ENCODE results near the gene GSTM4. TPM values are rescaled to one million over a fixed set of nuclear protein-coding genes. Genes with fewer than 3 reads are reported as not detected.

The GSTM4 gene
- total RNA-seq (2021), result 22.0 and 24.6 TPM in 2 replicates
- long read RNA-seq, transcript GSTM4-201 (8 exons, 1,321 nt), result minor isoform, 9 of 69 reads
- long read RNA-seq, transcript GSTM4-204 (8 exons, 1,412 nt), result major isoform, 52 of 69 reads
- long read RNA-seq, partial matches to known transcripts, result 1 of 69 reads
- long read RNA-seq, other reads (novel, unspliced or antisense), result 7 of 69 reads

- no peak within 1 kb of the TSS for H2BK120ac ChIP-seq (ENCODE audit: low read depth, low read length, poor library complexity, severe bottlenecking)
- H3K79me2 ChIP-seq (ENCODE audit: insufficient read depth, low read length), result no peaks in the 10 kb centered on the region
- H3K27me3 Mint-ChIP-seq (ENCODE audit: low read depth), result peaks cover 38% of the 10 kb centered on the region
- no peak within 1 kb of the TSS for H3T11ph ChIP-seq (ENCODE audit: low read length)
- no peak within 1 kb of the TSS for H3K18ac ChIP-seq (ENCODE audit: insufficient read length, low read depth, low read length)
- H3K56ac ChIP-seq (ENCODE audit: insufficient read length, low read depth, low read length), result no peak within 1 kb of the TSS
- H2BK12ac ChIP-seq (ENCODE audit: insufficient read length, low read depth, low read length), result no peak within 1 kb of the TSS
- 0 out of 2 replicates have a peak within 1 kb of the TSS, but pooled peaks have one; percentile 27 for H3K14ac ChIP-seq (ENCODE audit: insufficient read depth, low read length)
- no peak within 1 kb of the TSS for H3K4ac ChIP-seq (ENCODE audit: low read depth, low read length)
- no peak within 1 kb of the TSS for H4K5ac ChIP-seq (ENCODE audit: insufficient read length, low read depth, low read length)
- H3K4me3 Mint-ChIP-seq, result peak within 1 kb of the TSS; percentile 86 to 94
- no peak within 1 kb of the TSS for H2BK15ac ChIP-seq (ENCODE audit: low read depth, low read length)
- H3K79me1 ChIP-seq (ENCODE audit: insufficient read depth, low read depth, low read length, poor library complexity, severe bottlenecking), result no peaks in the 10 kb centered on the region
- no peak for TF ChIP-seq CTCF (conservative IDR thresholded peaks at IDR 0.05)
- H4K8ac ChIP-seq (replicated peaks; ENCODE audit: insufficient read length, low read depth, low read length), result no peak within 1 kb of the TSS
- WGBS (ENCODE audit: extremely low coverage, insufficient read length, low lambda C conversion rate), result no CpG with 5 or more reads among the region's 54 CpGs
- no peak within 1 kb of the TSS for H2AK5ac ChIP-seq (ENCODE audit: insufficient read length, low read length)
- no peaks in the 10 kb centered on the region for H4K20me1 ChIP-seq (ENCODE audit: control insufficient read depth, insufficient read depth, insufficient read length)
- no peak within 1 kb of the TSS for H2BK5ac ChIP-seq (ENCODE audit: insufficient read length, low read length)
- peak within 1 kb of the TSS; percentile 80 to 98 (median 93); a peak in 6 of 7 replicates for H3K27ac Mint-ChIP-seq
- no peaks in the 10 kb centered on the region for H3K9me3 ChIP-seq (ENCODE audit: control insufficient read depth, low read depth, low read length)
- no peaks in the 10 kb centered on the region for H3K4me1 ChIP-seq (ENCODE audit: insufficient read depth, low read length)
- H2AFZ ChIP-seq (ENCODE audit: low read length), result peak within 1 kb of the TSS; percentile 66
- peak within 1 kb of the TSS; percentile 90 for H3K4me2 ChIP-seq (ENCODE audit: insufficient read depth, insufficient read length, low read length)
- no peak within 1 kb of the TSS for H3K23ac ChIP-seq (ENCODE audit: insufficient read length, low read depth, low read length)
- H3K9ac ChIP-seq (ENCODE audit: extremely low read depth, insufficient read length, low read length), result peak within 1 kb of the TSS; percentile 42
- no peaks in the 10 kb centered on the region for H3K36me3 Mint-ChIP-seq (ENCODE audit: insufficient read depth in 1 of 3, low read depth in 3 of 3)
- H3K23me2 ChIP-seq (ENCODE audit: insufficient read length, low read depth, low read length, poor library complexity, severe bottlenecking), result peaks cover 4% of the 10 kb centered on the region
- peak; percentile 89 for DNase-seq
- H3K27ac ChIP-seq (ENCODE audit: insufficient read length, low read depth, low read length), result no peak within 1 kb of the TSS
- peaks cover 5 to 14% of the 10 kb centered on the region in 2 experiments; a peak in 3 of 4 replicates for H3K4me1 Mint-ChIP-seq
- no peaks in the 10 kb centered on the region for H3K9me3 Mint-ChIP-seq
- no peak within 1 kb of the TSS for H4K91ac ChIP-seq (ENCODE audit: insufficient read length, low read depth, low read length)
- H3K27me3 ChIP-seq (ENCODE audit: insufficient read depth, low read length), result no peaks in the 10 kb centered on the region
- H2BK20ac ChIP-seq (ENCODE audit: low read depth, low read length, poor library complexity, severe bottlenecking), result no peak within 1 kb of the TSS
Measured at GRCh38 chr1:109655615-109656519, at the start of gene GSTM4. TSS of gene GSTM4 (plus strand) at chr1:109656099. CDS start at chr1:109656390, 291 bp downstream.

Data from H9 (cell line).